ENCODE results near the gene APBB2.

Gene APBB2

GRCh38 chr4:40957281-40957680, 257.1 kb downstream of the APBB2 start:
- Histone ChIP-seq H3K27me3 (replicated peaks; ENCODE audit: control insufficient read depth, insufficient read depth, low read length, poor library complexity, severe bottlenecking) (no peaks in the 10 kb centered on the region), H3K36me3 (ENCODE audit: control insufficient read depth, insufficient read depth, low read length) (no peaks in the 10 kb centered on the region), H3K4me1 (ENCODE audit: control insufficient read depth, insufficient read depth, low read length, poor library complexity, severe bottlenecking) (no peaks in the 10 kb centered on the region), H3K9me3 (ENCODE audit: control insufficient read depth, low read length) (no peaks in the 10 kb centered on the region), H3K27ac (ENCODE audit: insufficient read depth, low read length, poor library complexity, severe bottlenecking) (no peak overlapping the region), H3K4me3 (ENCODE audit: insufficient read depth, low read depth, low read length, poor library complexity, severe bottlenecking) (no peak overlapping the region)
- DNase-seq = no peak

GRCh38 chr4:40956721-40957255, 257.6 kb downstream of the APBB2 start:
- Histone ChIP-seq H3K27ac (ENCODE audit: insufficient read depth, low read length, poor library complexity, severe bottlenecking) (no peak overlapping the region), H3K27me3 (replicated peaks; ENCODE audit: control insufficient read depth, insufficient read depth, low read length, poor library complexity, severe bottlenecking) (no peaks in the 10 kb centered on the region), H3K36me3 (ENCODE audit: control insufficient read depth, insufficient read depth, low read length) (no peaks in the 10 kb centered on the region), H3K4me3 (ENCODE audit: insufficient read depth, low read depth, low read length, poor library complexity, severe bottlenecking) (no peak overlapping the region), H3K4me1 (ENCODE audit: control insufficient read depth, insufficient read depth, low read length, poor library complexity, severe bottlenecking) (no peaks in the 10 kb centered on the region), H3K9me3 (ENCODE audit: control insufficient read depth, low read length) (no peaks in the 10 kb centered on the region)
- no peak for DNase-seq

GRCh38 chr4:40954088-40954668, 260.2 kb downstream of the APBB2 start:
- Histone ChIP-seq H3K4me3 (ENCODE audit: insufficient read depth, low read depth, low read length, poor library complexity, severe bottlenecking) (no peak overlapping the region), H3K36me3 (ENCODE audit: control insufficient read depth, insufficient read depth, low read length) (no peaks in the 10 kb centered on the region), H3K27me3 (replicated peaks; ENCODE audit: control insufficient read depth, insufficient read depth, low read length, poor library complexity, severe bottlenecking) (no peaks in the 10 kb centered on the region), H3K27ac (ENCODE audit: insufficient read depth, low read length, poor library complexity, severe bottlenecking) (no peak overlapping the region), H3K4me1 (ENCODE audit: control insufficient read depth, insufficient read depth, low read length, poor library complexity, severe bottlenecking) (no peaks in the 10 kb centered on the region), H3K9me3 (ENCODE audit: control insufficient read depth, low read length) (no peaks in the 10 kb centered on the region)
- DNase-seq = no peak

GRCh38 chr4:40953283-40954087, 260.9 kb downstream of the APBB2 start:
- Histone ChIP-seq H3K4me1 (ENCODE audit: control insufficient read depth, insufficient read depth, low read length, poor library complexity, severe bottlenecking) (no peaks in the 10 kb centered on the region), H3K27ac (ENCODE audit: insufficient read depth, low read length, poor library complexity, severe bottlenecking) (no peak overlapping the region), H3K4me3 (ENCODE audit: insufficient read depth, low read depth, low read length, poor library complexity, severe bottlenecking) (no peak overlapping the region), H3K27me3 (replicated peaks; ENCODE audit: control insufficient read depth, insufficient read depth, low read length, poor library complexity, severe bottlenecking) (no peaks in the 10 kb centered on the region), H3K36me3 (ENCODE audit: control insufficient read depth, insufficient read depth, low read length) (no peaks in the 10 kb centered on the region), H3K9me3 (ENCODE audit: control insufficient read depth, low read length) (no peaks in the 10 kb centered on the region)
- DNase-seq = no peak

GRCh38 chr4:40952672-40953071, 261.7 kb downstream of the APBB2 start:
- Histone ChIP-seq H3K27ac (ENCODE audit: insufficient read depth, low read length, poor library complexity, severe bottlenecking) (no peak overlapping the region), H3K4me1 (ENCODE audit: control insufficient read depth, insufficient read depth, low read length, poor library complexity, severe bottlenecking) (no peaks in the 10 kb centered on the region), H3K9me3 (ENCODE audit: control insufficient read depth, low read length) (no peaks in the 10 kb centered on the region), H3K27me3 (replicated peaks; ENCODE audit: control insufficient read depth, insufficient read depth, low read length, poor library complexity, severe bottlenecking) (no peaks in the 10 kb centered on the region), H3K36me3 (ENCODE audit: control insufficient read depth, insufficient read depth, low read length) (no peaks in the 10 kb centered on the region), H3K4me3 (ENCODE audit: insufficient read depth, low read depth, low read length, poor library complexity, severe bottlenecking) (no peak overlapping the region)
- DNase-seq = no peak

GRCh38 chr4:40952217-40952616, 262.1 kb downstream of the APBB2 start:
- no peaks in the 10 kb centered on the region for H3K9me3 ChIP-seq (ENCODE audit: control insufficient read depth, low read length)
- no peak overlapping the region for H3K27ac ChIP-seq (ENCODE audit: insufficient read depth, low read length, poor library complexity, severe bottlenecking)
- DNase-seq = no peak

GRCh38 chr4:40951026-40951425, 263.3 kb downstream of the APBB2 start:
- H3K4me3 ChIP-seq (ENCODE audit: insufficient read depth, low read depth, low read length, poor library complexity, severe bottlenecking) = no peak overlapping the region
- DNase-seq = no peak
- H3K4me1 ChIP-seq (ENCODE audit: control insufficient read depth, insufficient read depth, low read length, poor library complexity, severe bottlenecking) = no peaks in the 10 kb centered on the region
- no peak overlapping the region for H3K27ac ChIP-seq (ENCODE audit: insufficient read depth, low read length, poor library complexity, severe bottlenecking)
- H3K27me3 ChIP-seq (replicated peaks; ENCODE audit: control insufficient read depth, insufficient read depth, low read length, poor library complexity, severe bottlenecking) = no peaks in the 10 kb centered on the region
- H3K9me3 ChIP-seq (ENCODE audit: control insufficient read depth, low read length) = no peaks in the 10 kb centered on the region
- H3K36me3 ChIP-seq (ENCODE audit: control insufficient read depth, insufficient read depth, low read length) = no peaks in the 10 kb centered on the region

More at GRCh38 chr4:40952217-40952616, 262.1 kb downstream of the APBB2 start:
- H3K36me3 ChIP-seq (ENCODE audit: control insufficient read depth, insufficient read depth, low read length) = no peaks in the 10 kb centered on the region
- H3K4me3 ChIP-seq (ENCODE audit: insufficient read depth, low read depth, low read length, poor library complexity, severe bottlenecking) = no peak overlapping the region
- H3K4me1 ChIP-seq (ENCODE audit: control insufficient read depth, insufficient read depth, low read length, poor library complexity, severe bottlenecking) = no peaks in the 10 kb centered on the region
- H3K27me3 ChIP-seq (replicated peaks; ENCODE audit: control insufficient read depth, insufficient read depth, low read length, poor library complexity, severe bottlenecking) = no peaks in the 10 kb centered on the region

GRCh38 chr4:40949358-40950100, 264.8 kb downstream of the APBB2 start:
- H3K27ac ChIP-seq (ENCODE audit: insufficient read depth, low read length, poor library complexity, severe bottlenecking) = no peak overlapping the region
- H3K4me1 ChIP-seq (ENCODE audit: control insufficient read depth, insufficient read depth, low read length, poor library complexity, severe bottlenecking) = no peaks in the 10 kb centered on the region
- no peaks in the 10 kb centered on the region for H3K36me3 ChIP-seq (ENCODE audit: control insufficient read depth, insufficient read depth, low read length)
- no peaks in the 10 kb centered on the region for H3K9me3 ChIP-seq (ENCODE audit: control insufficient read depth, low read length)
- no peaks in the 10 kb centered on the region for H3K27me3 ChIP-seq (replicated peaks; ENCODE audit: control insufficient read depth, insufficient read depth, low read length, poor library complexity, severe bottlenecking)
- H3K4me3 ChIP-seq (ENCODE audit: insufficient read depth, low read depth, low read length, poor library complexity, severe bottlenecking) = no peak overlapping the region
- DNase-seq = no peak

GRCh38 chr4:40948014-40948413, 266.3 kb downstream of the APBB2 start:
- H3K9me3 ChIP-seq (ENCODE audit: control insufficient read depth, low read length) = no peaks in the 10 kb centered on the region
- H3K27ac ChIP-seq (ENCODE audit: insufficient read depth, low read length, poor library complexity, severe bottlenecking) = no peak overlapping the region
- H3K36me3 ChIP-seq (ENCODE audit: control insufficient read depth, insufficient read depth, low read length) = no peaks in the 10 kb centered on the region
- no peaks in the 10 kb centered on the region for H3K4me1 ChIP-seq (ENCODE audit: control insufficient read depth, insufficient read depth, low read length, poor library complexity, severe bottlenecking)
- no peak for DNase-seq
- H3K4me3 ChIP-seq (ENCODE audit: insufficient read depth, low read depth, low read length, poor library complexity, severe bottlenecking) = no peak overlapping the region
- H3K27me3 ChIP-seq (replicated peaks; ENCODE audit: control insufficient read depth, insufficient read depth, low read length, poor library complexity, severe bottlenecking) = no peaks in the 10 kb centered on the region

GRCh38 chr4:40946652-40947051, 267.7 kb downstream of the APBB2 start:
- H3K36me3 ChIP-seq (ENCODE audit: control insufficient read depth, insufficient read depth, low read length) = no peaks in the 10 kb centered on the region
- H3K9me3 ChIP-seq (ENCODE audit: control insufficient read depth, low read length) = no peaks in the 10 kb centered on the region
- no peak overlapping the region for H3K4me3 ChIP-seq (ENCODE audit: insufficient read depth, low read depth, low read length, poor library complexity, severe bottlenecking)
- DNase-seq = no peak
- no peaks in the 10 kb centered on the region for H3K4me1 ChIP-seq (ENCODE audit: control insufficient read depth, insufficient read depth, low read length, poor library complexity, severe bottlenecking)
- H3K27ac ChIP-seq (ENCODE audit: insufficient read depth, low read length, poor library complexity, severe bottlenecking) = no peak overlapping the region
- no peaks in the 10 kb centered on the region for H3K27me3 ChIP-seq (replicated peaks; ENCODE audit: control insufficient read depth, insufficient read depth, low read length, poor library complexity, severe bottlenecking)
